Measurements from ENCODE around the gene TAF6.

The TAF6 gene

GRCh38 chr7:100120733-100121036 is 1.5 kb upstream of the TAF6 start:
- no peak for DNase-seq (ENCODE audit: low read depth)

- peak; percentile 44 for DNase-seq (ENCODE audit: low read depth)
Measured at GRCh38 chr7:100119970-100120732, 993 bp upstream of the TAF6 start.

DNA sequence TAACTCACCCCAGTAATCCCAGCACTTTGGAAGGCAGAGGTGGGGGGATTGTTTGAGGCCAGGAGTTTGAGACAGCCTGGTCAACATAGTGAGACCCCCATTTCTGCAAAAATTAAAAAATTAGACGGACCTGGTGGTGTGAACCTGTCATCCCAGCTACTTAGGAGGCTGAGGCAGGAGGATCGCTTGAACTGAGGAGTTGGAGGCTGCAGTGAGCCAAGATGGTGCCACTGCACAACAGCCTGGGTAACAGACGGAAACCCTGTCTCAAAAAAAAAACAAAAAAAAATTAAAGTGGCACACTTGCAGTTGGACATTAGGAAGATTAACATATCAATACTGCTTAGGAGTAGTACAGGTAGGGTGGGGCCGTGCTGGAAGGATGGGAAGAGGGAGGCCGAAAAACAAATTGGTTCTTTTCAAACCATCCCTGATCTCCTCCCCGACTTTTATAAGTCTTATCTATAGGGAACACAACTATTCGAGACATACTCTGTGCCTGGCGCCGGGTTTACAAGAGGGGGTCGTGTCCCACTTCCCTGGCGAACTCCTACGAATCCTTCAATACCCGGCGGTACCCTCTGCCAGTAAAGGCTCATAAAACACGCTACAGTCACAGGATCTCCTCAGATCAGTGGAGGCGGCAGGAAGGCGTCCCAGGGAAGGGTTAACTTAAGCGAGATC is 628 bp downstream of the TAF6 start:
- DNase-seq (ENCODE audit: low read depth): no peak

GRCh38 chr7:100115026-100115425 is 4.1 kb downstream of the TAF6 start:
- no peak for DNase-seq (ENCODE audit: low read depth)

- DNase-seq (ENCODE audit: low read depth): no peak
Measured at GRCh38 chr7:100111914-100112313, 7.2 kb downstream of the TAF6 start.

GRCh38 chr7:100111156-100111555 is 8.0 kb downstream of the TAF6 start:
- no peak for DNase-seq (ENCODE audit: low read depth)

GRCh38 chr7:100109521-100110163 is 9.5 kb downstream of the TAF6 start:
- no peak for DNase-seq (ENCODE audit: low read depth)

DNA sequence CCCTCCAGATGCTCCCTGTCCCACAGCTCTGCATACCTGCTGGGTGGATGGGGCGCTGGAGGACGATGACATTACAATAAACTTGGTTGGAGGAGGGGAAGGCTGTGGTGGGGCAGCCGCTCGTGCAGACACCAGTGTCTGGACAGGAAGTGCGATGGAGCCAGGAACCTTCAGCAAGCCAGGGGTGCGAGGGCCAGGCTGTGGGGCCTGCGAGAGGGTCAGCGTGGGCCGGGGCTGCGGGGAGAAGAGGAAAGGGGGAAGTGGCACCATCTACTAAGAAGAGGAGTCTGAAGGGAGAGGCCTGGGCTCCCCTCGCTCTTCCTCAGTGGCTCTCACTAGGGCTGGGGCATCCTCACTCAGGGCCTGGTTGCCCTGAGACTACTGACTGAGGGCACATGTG is 11.3 kb downstream of the TAF6 start:
- DNase-seq (ENCODE audit: low read depth): no peak

GRCh38 chr7:100107125-100107737 is 11.9 kb downstream of the TAF6 start:
- DNase-seq (ENCODE audit: low read depth): no peak

- no peak for DNase-seq (ENCODE audit: low read depth)
Measured at GRCh38 chr7:100106633-100107032, 12.5 kb downstream of the TAF6 start.

- DNase-seq (ENCODE audit: low read depth): no peak
Measured at GRCh38 chr7:100105534-100105933, 13.6 kb downstream of the TAF6 start.

DNA sequence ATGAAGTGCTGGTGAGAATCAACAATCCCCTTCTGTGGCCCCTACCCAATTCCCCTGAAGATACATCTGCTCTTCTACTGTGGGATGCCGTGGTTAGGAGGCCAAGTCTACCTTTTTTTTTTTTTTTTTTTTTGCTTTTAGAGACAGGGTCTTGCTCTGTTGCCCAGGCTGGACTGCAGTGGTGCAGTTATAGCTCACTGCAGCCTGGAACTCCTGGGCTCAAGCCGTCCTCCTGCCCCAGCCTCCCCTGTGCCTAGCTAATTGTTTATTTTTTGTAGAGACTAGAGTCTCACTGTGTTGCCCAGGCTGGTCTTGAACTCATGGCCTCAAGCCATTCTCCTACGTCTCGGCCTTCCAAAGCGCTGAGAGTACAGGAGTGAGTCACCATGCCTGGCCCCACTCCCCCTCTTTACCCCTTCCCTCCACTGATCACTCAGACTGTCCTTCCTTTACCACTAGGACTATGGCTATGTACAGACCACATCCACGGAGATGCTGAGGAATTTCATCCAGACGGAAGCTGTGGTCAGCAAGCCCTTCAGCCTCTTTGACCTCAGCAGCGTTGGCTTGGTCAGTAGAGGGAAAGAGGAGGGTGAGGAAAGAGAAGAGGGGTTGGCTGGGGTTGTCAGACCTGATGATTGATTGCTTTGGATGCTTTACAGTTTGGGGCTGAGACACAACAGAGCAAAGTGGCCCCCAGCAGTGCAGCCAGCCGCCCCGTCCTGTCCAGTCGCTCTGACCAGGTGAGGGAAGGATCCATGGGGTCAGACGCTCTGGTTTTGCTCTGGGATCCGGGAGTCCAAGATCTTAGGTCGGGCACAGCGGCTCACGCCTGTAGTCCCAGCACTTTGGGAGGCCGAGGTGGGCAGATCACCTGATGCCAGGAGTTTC is 16.0 kb downstream of the TAF6 start:
- no peak for DNase-seq (ENCODE audit: low read depth)

- peak; percentile 94 for DNase-seq (ENCODE audit: low read depth)
Measured at GRCh38 chr7:100101016-100101862, 17.9 kb downstream of the TAF6 start, which contains the start of the genes AP4M1 and MCM7. Gene AP4M1 (plus strand): TSS chr7:100101643. CDS start chr7:100101715, 72 bp downstream. Gene MCM7 (minus strand): TSS chr7:100101397. CDS start chr7:100101294, 103 bp downstream.

DNA sequence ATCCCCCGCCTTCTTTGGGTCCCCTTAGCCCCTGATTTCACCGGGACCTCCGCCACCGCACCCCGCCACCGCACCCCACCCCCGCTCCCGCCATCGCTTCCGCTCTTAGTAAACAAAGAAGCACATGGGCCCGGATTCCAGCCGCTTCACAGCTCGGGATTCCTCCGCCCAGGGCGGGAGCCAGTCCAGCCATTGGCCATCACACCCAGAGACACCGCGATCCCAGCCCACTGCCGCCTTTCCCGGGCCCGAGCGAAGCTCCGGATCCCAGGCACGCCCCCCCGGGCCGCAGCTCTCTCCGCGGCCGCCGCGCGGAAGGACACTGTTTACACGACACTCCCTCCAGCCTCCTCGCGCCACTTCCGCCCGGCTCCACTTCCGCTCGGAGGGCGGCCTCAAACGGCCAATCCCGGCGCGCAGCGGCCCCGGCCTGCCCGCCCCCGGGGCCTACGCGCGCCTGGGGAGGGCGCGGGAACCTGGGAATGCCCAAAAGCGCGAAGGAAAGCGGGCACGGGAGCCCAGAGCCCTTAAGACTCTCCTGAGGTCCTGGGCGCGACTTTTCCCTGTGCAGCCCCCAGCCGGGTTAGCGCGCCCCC is 18.6 kb downstream of the TAF6 start:
- DNase-seq (ENCODE audit: low read depth): peak; percentile 79

DNA sequence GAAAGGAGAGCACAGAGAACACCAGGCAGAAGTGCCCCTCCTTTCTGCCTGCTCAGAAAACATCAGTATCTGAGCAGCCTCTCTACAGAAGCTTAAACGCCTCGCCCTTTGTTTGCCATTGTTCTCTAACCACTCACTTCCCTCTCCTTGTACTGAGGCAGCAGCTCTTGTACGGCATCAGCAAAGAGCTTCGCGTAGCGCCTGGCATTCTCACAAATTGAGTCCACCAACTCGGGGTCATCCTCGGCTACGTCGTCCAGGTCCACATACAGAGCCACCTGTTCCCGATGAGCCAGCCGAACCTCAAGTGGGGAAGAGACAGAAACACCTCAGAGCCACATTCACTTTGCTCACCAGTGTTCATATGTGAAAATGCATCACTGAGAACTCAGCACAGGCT is 19.7 kb downstream of the TAF6 start:
- no peak for DNase-seq (ENCODE audit: low read depth)

GRCh38 chr7:100098913-100099312 is 20.2 kb downstream of the TAF6 start:
- no peak for DNase-seq (ENCODE audit: low read depth)

- no peak for DNase-seq (ENCODE audit: low read depth)
Measured at GRCh38 chr7:100095704-100096103, 23.5 kb downstream of the TAF6 start.

DNA sequence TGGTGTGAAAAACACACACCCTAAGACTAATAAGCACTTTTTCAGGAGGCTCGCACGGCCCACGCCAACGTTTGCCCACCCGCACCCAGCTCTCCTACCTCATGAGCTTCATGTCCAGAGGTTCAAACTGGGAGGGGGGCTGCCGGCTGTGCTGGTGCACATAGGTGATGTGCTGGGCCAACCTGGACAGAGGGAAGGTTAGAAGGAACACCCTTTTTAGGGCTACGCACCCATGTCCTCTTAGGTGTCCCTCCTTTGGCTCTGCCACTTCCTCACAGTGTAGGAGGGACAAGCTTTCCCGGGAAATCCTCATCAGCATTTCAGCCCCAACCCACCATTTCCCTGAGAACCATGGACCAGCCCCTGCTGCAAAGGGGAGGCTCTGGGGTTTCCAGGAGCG is 23.9 kb downstream of the TAF6 start:
- DNase-seq (ENCODE audit: low read depth): no peak

DNA sequence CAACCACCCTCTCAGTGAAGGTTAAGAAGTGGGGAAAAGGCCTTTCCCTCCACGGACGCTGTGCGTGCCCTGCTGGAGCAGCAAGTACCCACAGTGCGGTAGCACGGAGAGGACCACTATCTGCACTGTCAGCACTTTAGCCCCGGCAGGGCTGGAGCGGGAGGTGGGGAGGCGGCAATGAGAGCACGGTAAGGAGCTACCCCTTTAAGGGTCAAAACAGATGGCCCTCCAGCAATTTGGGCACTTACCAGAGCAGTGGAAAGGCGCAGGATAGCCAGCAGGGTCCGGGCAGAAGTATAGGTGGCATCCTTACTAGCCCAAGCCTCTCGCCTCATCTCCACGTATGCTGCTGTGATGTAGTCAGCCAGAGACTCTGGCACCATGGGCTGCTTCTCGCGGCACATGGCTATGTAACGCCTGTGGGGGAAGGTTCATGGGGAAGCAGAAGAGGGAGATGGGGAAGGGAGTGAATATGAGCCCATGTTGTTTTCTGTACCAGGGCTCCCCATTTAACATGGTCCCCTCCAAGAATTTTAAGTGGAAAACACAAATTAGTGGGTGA is 25.2 kb downstream of the TAF6 start:
- no peak for DNase-seq (ENCODE audit: low read depth)

DNA sequence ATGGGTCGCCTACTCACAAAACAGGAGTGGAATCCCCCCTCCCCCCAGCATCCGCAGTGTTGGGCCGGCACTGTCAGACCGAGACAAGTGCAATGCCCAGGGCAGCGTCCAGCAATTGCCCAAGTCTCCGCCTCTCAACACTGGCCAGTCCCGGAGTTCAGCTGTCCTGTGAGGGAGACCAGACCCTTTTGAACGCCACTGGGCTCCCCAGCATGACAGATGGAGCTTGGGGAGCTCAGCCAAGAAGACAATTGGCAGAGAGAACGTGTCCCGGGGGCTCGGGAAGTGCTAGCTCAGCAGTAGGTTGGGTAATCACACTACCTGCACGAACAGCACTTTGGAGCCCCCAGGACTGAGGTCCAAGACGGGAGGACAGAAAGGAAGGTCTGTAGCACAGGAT is 25.7 kb downstream of the TAF6 start:
- DNase-seq (ENCODE audit: low read depth): no peak
